ENCODE data around the gene ECE2.
"Not testable (repeated sequence)": the region's sequence is repeated elsewhere in the genome, so short reads cannot be mapped to it uniquely, and the experiment has no call there.

ECE2 gene

GRCh38 chr3:184267249-184267648, 8.6 kb upstream of the ECE2 start:
- not testable (repeated sequence) for DNase-seq

- DNase-seq: no peak
These were observed 3.6 kb upstream of the ECE2 start for GRCh38 chr3:184272269-184272668.

GRCh38 chr3:184275381-184275701, 481 bp upstream of the ECE2 start:
- DNase-seq: no peak

GRCh38 chr3:184277366-184277765, 1.5 kb downstream of the ECE2 start:
- DNase-seq: no peak

GRCh38 chr3:184282941-184283340, 7.1 kb downstream of the ECE2 start:
- DNase-seq: no peak

GRCh38 chr3:184283681-184284080, 7.9 kb downstream of the ECE2 start:
- no peak for DNase-seq

- DNase-seq: no peak
These were observed 8.9 kb downstream of the ECE2 start for GRCh38 chr3:184284696-184285095.

GRCh38 chr3:184289426-184289938, 13.7 kb downstream of the ECE2 start:
- DNase-seq: no peak

GRCh38 chr3:184290331-184290730, 14.5 kb downstream of the ECE2 start:
- no peak for DNase-seq

GRCh38 chr3:184291044-184291737, 15.4 kb downstream of the ECE2 start:
- no peak for DNase-seq

GRCh38 chr3:184291738-184292445, 16.1 kb downstream of the ECE2 start:
- DNase-seq: no peak

- no peak for DNase-seq
These were observed 19.9 kb downstream of the ECE2 start for GRCh38 chr3:184295771-184296170.

- DNase-seq: no peak
These were observed 20.8 kb downstream of the ECE2 start for GRCh38 chr3:184296616-184297015.

GRCh38 chr3:184298759-184299487, 23.1 kb downstream of the ECE2 start, which contains the start of gene PSMD2:
Gene PSMD2 (plus strand): TSS chr3:184299241. CDS start chr3:184299267, 26 bp downstream.
- DNase-seq: peak; percentile 97

GRCh38 chr3:184299488-184300377, 23.9 kb downstream of the ECE2 start:
- no peak for DNase-seq

GRCh38 chr3:184300378-184300720, 24.5 kb downstream of the ECE2 start:
- DNase-seq: no peak

- no peak for DNase-seq
These were observed 29.8 kb downstream of the ECE2 start for GRCh38 chr3:184305577-184305976.

GRCh38 chr3:184306341-184306972, 30.6 kb downstream of the ECE2 start:
- no peak for DNase-seq

- no peak for DNase-seq
These were observed 32.1 kb downstream of the ECE2 start for GRCh38 chr3:184307915-184308314.

GRCh38 chr3:184308744-184309143, 32.9 kb downstream of the ECE2 start:
- no peak for DNase-seq

- no peak for DNase-seq
These were observed 35.8 kb downstream of the ECE2 start for GRCh38 chr3:184311633-184312032.

- DNase-seq: peak; percentile 91
These were observed 38.5 kb downstream of the ECE2 start, which contains the start of gene EIF4G1 for GRCh38 chr3:184314363-184314699. Gene EIF4G1 (plus strand): TSS chr3:184314606. CDS start chr3:184315797, 1,191 bp downstream.
